GM23338 (cell line): ENCODE results near the gene SPINT2. TPM values are rescaled to one million over a fixed set of nuclear protein-coding genes. Genes with fewer than 3 reads are reported as not detected.

Experiments used
- ATAC-seq: fragments of 200-7000 bp; cut with Tn5 transposase; 3 replicates; pipeline ENCODE4 v1.9.1; 2020
- DNase-seq: peaks from one replicate; pipeline ENCODE4 v3.0.0-alpha.2; 2015; ENCODE audit warnings: low spot score
- H2AFZ ChIP-seq: fragments of 200-600 bp; sonication (generic); 2 replicates; pipeline ENCODE4 v1.8.0; 2016; ENCODE audit warnings: antibody characterized with exemption, mild to moderate bottlenecking, moderate library complexity
- H3F3A ChIP-seq: fragments of 200-600 bp; sonication (generic); replicated peaks from 2 replicates; pipeline ENCODE4 v1.8.0; 2017; ENCODE audit warnings: antibody characterized with exemption, mixed run types, low read depth
- H3K27ac ChIP-seq: fragments of 200-600 bp; sonication (generic); 2 replicates; pipeline ENCODE4 v1.6.1; 2016; ENCODE audit warnings: low read depth
- H3K27me3 ChIP-seq: fragments of 200-600 bp; sonication (generic); 2 replicates; pipeline ENCODE4 v1.8.0; 2016; ENCODE audit warnings: mild to moderate bottlenecking, mixed run types, moderate library complexity; ENCODE audit not compliant: insufficient read depth
- H3K36me3 ChIP-seq: fragments of 200-600 bp; sonication (generic); 2 replicates; pipeline ENCODE4 v1.8.0; 2016; ENCODE audit warnings: mild to moderate bottlenecking; ENCODE audit not compliant: insufficient read depth
- H3K4me1 ChIP-seq: fragments of 200-600 bp; sonication (generic); 2 replicates; pipeline ENCODE4 v1.8.0; 2016; ENCODE audit warnings: mild to moderate bottlenecking, moderate library complexity; ENCODE audit not compliant: insufficient read depth
- H3K4me2 ChIP-seq: fragments of 200-600 bp; sonication (generic); 2 replicates; pipeline ENCODE4 v1.7.1; 2017; ENCODE audit warnings: mixed run types
- H3K4me3 ChIP-seq: fragments of 200-600 bp; sonication (generic); 2 replicates; pipeline ENCODE4 v1.6.1; 2016; ENCODE audit warnings: mixed run types
- H3K79me2 ChIP-seq: fragments of 200-600 bp; sonication (generic); replicated peaks from 2 replicates; pipeline ENCODE4 v1.8.0; 2017; ENCODE audit warnings: mild to moderate bottlenecking; ENCODE audit not compliant: insufficient read depth
- H3K9me2 ChIP-seq: fragments of 200-600 bp; sonication (generic); 2 replicates; pipeline ENCODE4 v1.8.0; 2017; ENCODE audit not compliant: insufficient read depth
- H4K20me1 ChIP-seq: fragments of 200-600 bp; sonication (generic); replicated peaks from 2 replicates; pipeline ENCODE4 v1.8.0; 2017; ENCODE audit warnings: mild to moderate bottlenecking; ENCODE audit not compliant: insufficient read depth
- H3K27ac Mint-ChIP-seq: 2 replicates; pipeline ENCODE4 v1.8.0; 2020; ENCODE audit warnings: inconsistent platforms, mild to moderate bottlenecking, moderate library complexity, mixed read lengths
- H3K27me3 Mint-ChIP-seq: 3 replicates; pipeline ENCODE4 v1.8.0; 2022; ENCODE audit warnings: low read depth, mild to moderate bottlenecking, moderate library complexity, mixed read lengths, inconsistent platforms; ENCODE audit not compliant: insufficient read depth, poor library complexity
- H3K36me3 Mint-ChIP-seq: 3 replicates; pipeline ENCODE4 v1.8.0; 2021; ENCODE audit warnings: low read depth, mild to moderate bottlenecking, inconsistent platforms, moderate library complexity, mixed read lengths
- H3K4me1 Mint-ChIP-seq: 3 replicates; pipeline ENCODE4 v1.8.0; 2020; ENCODE audit warnings: mild to moderate bottlenecking, inconsistent platforms, mixed read lengths
- H3K4me3 Mint-ChIP-seq: 3 replicates; pipeline ENCODE4 v1.8.0; 2021; ENCODE audit warnings: moderate library complexity, mild to moderate bottlenecking, inconsistent platforms, mixed read lengths
- H3K9me3 Mint-ChIP-seq: 3 replicates; pipeline ENCODE4 v1.8.0; 2020; ENCODE audit warnings: moderate library complexity, mild to moderate bottlenecking, inconsistent platforms, mixed read lengths
- CREB1 ChIP-seq: fragments of 250-450 bp; sonication (Bioruptor Pico); IDR thresholded peaks from 2 replicates; pipeline ENCODE4 v1.5.0; 2020; ENCODE audit warnings: low read depth, mild to moderate bottlenecking, moderate library complexity
- CTCF ChIP-seq, 2 experiments: fragments of 200-600 bp in 1 of 2; sonication (generic) in 1 of 2; conservative IDR thresholded peaks; 2 replicates each; pipeline versions ENCODE4 v1.5.1 to v1.6.1; 2016 to 2017; ENCODE audit warnings: antibody characterized with exemption in 2 of 2, low read depth in 2 of 2, mild to moderate bottlenecking in 2 of 2, moderate library complexity in 1 of 2
- EZH2 ChIP-seq: fragments of 200-600 bp; sonication (generic); IDR thresholded peaks from one replicate; pipeline ENCODE4 v1.8.0; 2017; ENCODE audit warnings: antibody characterized with exemption, mild to moderate bottlenecking, low read depth; ENCODE audit not compliant: unreplicated experiment
- EZH2phosphoT487 ChIP-seq: fragments of 200-600 bp; sonication (generic); IDR thresholded peaks from one replicate; pipeline ENCODE4 v1.8.1; 2018; ENCODE audit warnings: antibody characterized with exemption; ENCODE audit not compliant: unreplicated experiment
- JUNB ChIP-seq: IDR thresholded peaks from one replicate; pipeline ENCODE4 v1.6.1; 2016; ENCODE audit warnings: antibody characterized with exemption; ENCODE audit not compliant: unreplicated experiment
- NANOG ChIP-seq: IDR thresholded peaks from 2 replicates; pipeline ENCODE4 v1.6.1; 2016; ENCODE audit warnings: antibody characterized with exemption, borderline replicate concordance
- POLR2AphosphoS5 ChIP-seq: IDR thresholded peaks from 2 replicates; pipeline ENCODE4 v1.6.1; 2016; ENCODE audit warnings: antibody characterized with exemption, low read depth
- REST ChIP-seq: IDR thresholded peaks from one replicate; pipeline ENCODE4 v1.6.1; 2018; ENCODE audit warnings: antibody characterized with exemption; ENCODE audit not compliant: unreplicated experiment
- STAT1 ChIP-seq: IDR thresholded peaks from one replicate; pipeline ENCODE4 v1.6.1; 2016; ENCODE audit warnings: antibody characterized with exemption; ENCODE audit not compliant: unreplicated experiment
- ZNF114 ChIP-seq: fragments of 250-450 bp; sonication (Bioruptor Pico); IDR thresholded peaks from 2 replicates; pipeline ENCODE4 v1.5.0; 2020; ENCODE audit warnings: mild to moderate bottlenecking, moderate library complexity
- polyA plus RNA-seq: library from polyadenylated mRNA; unstranded; fragments of >200 nt; fragmentation: Nextera tagmentation; extraction: Ambion mirVana; gene quantifications from 2 replicates; pipeline ENCODE4 v1.2.1, GENCODE V29; 2016
- total RNA-seq: library from RNA; depleted of rRNA; stranded (reverse); fragments of >200 nt; shearing (Covaris generic); gene quantifications from 2 replicates; pipeline ENCODE4 v1.2.3, GENCODE V29; 2014

The SPINT2 gene
- total and polyA plus RNA-seq, 2 experiments from 2014 or later: 319 to 468 TPM

GRCh38 chr19:38231918-38232317 is 32.5 kb upstream of the SPINT2 start:
- TF ChIP-seq ZNF114 (CRISPR knock-in tag) (no peak), JUNB (no peak), NANOG (no peak), POLR2AphosphoS5 (no peak), EZH2 (no peak), REST (no peak), CREB1 (CRISPR knock-in tag) (no peak), STAT1 (no peak), EZH2phosphoT487 (no peak)

GRCh38 chr19:38233740-38234251 is 30.6 kb upstream of the SPINT2 start:
- no peak overlapping the region for H3K27ac ChIP-seq
- no peaks in the 10 kb centered on the region for H4K20me1 ChIP-seq
- no peak overlapping the region for H3K4me3 Mint-ChIP-seq
- H2AFZ ChIP-seq: peak overlapping the region; percentile 98
- H3K27me3 ChIP-seq: peaks cover 4% of the 10 kb centered on the region; the same call in 1 of the 2 replicates
- H3K79me2 ChIP-seq: no peaks in the 10 kb centered on the region
- DNase-seq: peak; percentile 96
- peaks cover 9% of the 10 kb centered on the region for H3K4me1 Mint-ChIP-seq
- H3K36me3 ChIP-seq: no peaks in the 10 kb centered on the region
- no peaks in the 10 kb centered on the region for H3K9me3 Mint-ChIP-seq
- H3K27me3 Mint-ChIP-seq: peaks cover 28% of the 10 kb centered on the region
- H3K4me2 ChIP-seq: no peak overlapping the region
- H3F3A ChIP-seq: no peaks in the 10 kb centered on the region; the same call in 1 of the 2 replicates
- H3K9me2 ChIP-seq: no peaks in the 10 kb centered on the region
- H3K4me1 ChIP-seq: 0 out of 2 replicates have a peak, but pooled peaks cover 3% of the 10 kb centered on the region
- no peaks in the 10 kb centered on the region; the same call in 2 of the 3 replicates for H3K36me3 Mint-ChIP-seq
- no peak overlapping the region for H3K27ac Mint-ChIP-seq
- no peak overlapping the region for H3K4me3 ChIP-seq
- peak; percentile 83 for ATAC-seq
- TF ChIP-seq CTCF (conservative IDR thresholded peaks at IDR 0.05; ENCODE audit: low read depth in 2 of 2): peak; percentile 93 to 98
- no peak for TF ChIP-seq EZH2phosphoT487

More at GRCh38 chr19:38231918-38232317, 32.5 kb upstream of the SPINT2 start:
- peaks cover 13% of the 10 kb centered on the region for H3K4me1 Mint-ChIP-seq
- Histone ChIP-seq H4K20me1 (no peaks in the 10 kb centered on the region), H3K4me1 (peaks cover 12% of the 10 kb centered on the region), H3K27ac (no peak overlapping the region), H3K4me3 (no peak overlapping the region), H3K79me2 (0 out of 2 replicates have a peak, but pooled peaks cover 3% of the 10 kb centered on the region), H3F3A (peaks cover 5% of the 10 kb centered on the region; the same call in 1 of the 2 replicates), H2AFZ (no peak overlapping the region), H3K4me2 (no peak overlapping the region), H3K27me3 (peaks cover 4% of the 10 kb centered on the region; the same call in 1 of the 2 replicates), H3K9me2 (no peaks in the 10 kb centered on the region), H3K36me3 (no peaks in the 10 kb centered on the region)
- H3K27ac Mint-ChIP-seq: no peak overlapping the region
- H3K36me3 Mint-ChIP-seq: no peaks in the 10 kb centered on the region; the same call in 2 of the 3 replicates
- peaks cover 33% of the 10 kb centered on the region for H3K27me3 Mint-ChIP-seq
- H3K9me3 Mint-ChIP-seq: no peaks in the 10 kb centered on the region
- H3K4me3 Mint-ChIP-seq: no peak overlapping the region
- DNase-seq (no peak), ATAC-seq (no peak)
